PC-3 (cell line): ENCODE data around the gene BRPF1. TPM values are rescaled to one million over a fixed set of nuclear protein-coding genes. Genes with fewer than 3 reads are reported as not detected.
A peak's percentile ranks its signal among the peaks of the same experiment; 100 is the strongest.

ENCODE experiments used
- ATAC-seq: fragments of 200-7000 bp; cut with Tn5 transposase; 2 replicates; pipeline ENCODE4 v1.9.1; 2020; ENCODE audit warnings: mild to moderate bottlenecking, moderate library complexity
- BruUV-seq: library from RNA; stranded (reverse); fragments of 400-500 nt; replicated peaks from 2 replicates; lab custom pipeline; 2021; lab: Mats Ljungman, UMichigan
- CTCF ChIA-PET: fragments of 300-600 bp; sonication (Branson Sonifier 250); formaldehyde crosslinking; loops from one replicate; lab custom pipeline; 2022; ENCODE audit warnings: antibody characterized with exemption; lab: Charles Lee
- POLR2A ChIA-PET: fragments of 300-600 bp; sonication (Branson Sonifier 250); formaldehyde crosslinking; loops from one replicate; lab custom pipeline; 2022; ENCODE audit warnings: antibody characterized with exemption; ENCODE audit not compliant: unreplicated experiment; lab: Charles Lee
- DNase-seq: peaks from one replicate; pipeline ENCODE4 v3.0.0-alpha.2; 2015
- H2AFZ ChIP-seq: fragments of 300-600 bp; sonication (generic); 2 replicates; pipeline ENCODE4 v1.6.0; 2016; ENCODE audit warnings: antibody characterized with exemption, low read length
- H3F3A ChIP-seq: fragments of 300-600 bp; sonication (generic); one replicate; pipeline ENCODE4 v1.6.0; 2017; ENCODE audit warnings: antibody characterized with exemption, low read length, control low read depth, mild to moderate bottlenecking; ENCODE audit not compliant: unreplicated experiment
- H3K27ac ChIP-seq: fragments of 300-600 bp; sonication (generic); 2 replicates; pipeline ENCODE4 v1.5.1; 2016; ENCODE audit warnings: mild to moderate bottlenecking, low read length
- H3K27me3 ChIP-seq: fragments of 300-600 bp; sonication (generic); 2 replicates; pipeline ENCODE4 v1.6.1; 2016; ENCODE audit warnings: low read length, mixed read lengths
- H3K36me3 ChIP-seq: fragments of 300-600 bp; sonication (generic); 2 replicates; pipeline ENCODE4 v1.6.1; 2016; ENCODE audit warnings: low read depth, mixed run types, low read length, mixed read lengths
- H3K4me1 ChIP-seq: fragments of 300-600 bp; sonication (generic); 2 replicates; pipeline ENCODE4 v1.5.1; 2016; ENCODE audit warnings: low read length; ENCODE audit not compliant: insufficient read depth
- H3K4me2 ChIP-seq: fragments of 300-600 bp; sonication (generic); 2 replicates; pipeline ENCODE4 v1.6.0; 2016; ENCODE audit warnings: low read length
- H3K4me3 ChIP-seq: fragments of 300-600 bp; sonication (generic); 2 replicates; pipeline ENCODE4 v1.5.1; 2016; ENCODE audit warnings: mild to moderate bottlenecking, low read length, mixed read lengths
- H3K79me2 ChIP-seq: fragments of 300-600 bp; sonication (generic); 2 replicates; pipeline ENCODE4 v1.6.1; 2017; ENCODE audit warnings: low read length, mixed read lengths
- H3K9ac ChIP-seq: fragments of 300-600 bp; sonication (generic); 2 replicates; pipeline ENCODE4 v1.6.0; 2016; ENCODE audit warnings: mild to moderate bottlenecking, low read length
- H3K9me2 ChIP-seq: fragments of 300-600 bp; sonication (generic); replicated peaks from 2 replicates; pipeline ENCODE4 v1.6.1; 2016; ENCODE audit warnings: mixed run types, low read length, mixed read lengths
- H3K9me3 ChIP-seq: fragments of 300-600 bp; sonication (generic); 2 replicates; pipeline ENCODE4 v1.6.1; 2016; ENCODE audit warnings: low read length, mixed read lengths
- H4K20me1 ChIP-seq: fragments of 300-600 bp; sonication (generic); 2 replicates; pipeline ENCODE4 v1.6.1; 2016; ENCODE audit warnings: low read length, mixed read lengths
- CTCF ChIP-seq: fragments of 300-600 bp; sonication (generic); conservative IDR thresholded peaks from 2 replicates; pipeline ENCODE4 v1.5.1; 2017; ENCODE audit warnings: antibody characterized with exemption, low read depth, mild to moderate bottlenecking, low read length
- EZH2 ChIP-seq: fragments of 300-600 bp; sonication (generic); IDR thresholded peaks from one replicate; pipeline ENCODE4 v1.6.1; 2017; ENCODE audit warnings: antibody characterized with exemption, mild to moderate bottlenecking, low read length; ENCODE audit not compliant: unreplicated experiment
- EZH2phosphoT487 ChIP-seq: fragments of 300-600 bp; sonication (generic); IDR thresholded peaks from 2 replicates; pipeline ENCODE4 v1.6.1; 2018; ENCODE audit warnings: mild to moderate bottlenecking, antibody characterized with exemption, low read length, borderline replicate concordance
- intact Hi-C: fragments of 100-400 bp; cut with micrococcal nuclease; formaldehyde crosslinking; loops from 2 replicates; pipeline ENCODE4 v1.9.0; 2023
- total RNA-seq: library from RNA; depleted of rRNA; stranded (reverse); fragments of >200 nt; gene quantifications from 2 replicates; pipeline ENCODE4 v1.2.3, GENCODE V29; 2014

BRPF1 gene
- total RNA-seq, 1 experiment from 2014 or later: 27.0 TPM

GRCh38 chr3:9745521-9745920 is 14.0 kb downstream of the BRPF1 start:
- no peak for TF ChIP-seq EZH2
- TF ChIP-seq EZH2phosphoT487: no peak
- no peak for TF ChIP-seq CTCF
- DNase-seq (no peak), ATAC-seq (no peak)
- no peaks in the 10 kb centered on the region for H4K20me1 ChIP-seq
- H3K4me3 ChIP-seq: no peak overlapping the region
- H2AFZ ChIP-seq: no peak overlapping the region
- no TSS peak for BruUV-seq
- H3K4me2 ChIP-seq: no peak overlapping the region
- H3K27me3 ChIP-seq: no peaks in the 10 kb centered on the region
- no peaks in the 10 kb centered on the region for H3K9me2 ChIP-seq
- H3K4me1 ChIP-seq: peaks cover 14% of the 10 kb centered on the region
- no peak overlapping the region for H3K27ac ChIP-seq
- no peaks in the 10 kb centered on the region for H3K9me3 ChIP-seq
- no peak overlapping the region for H3K9ac ChIP-seq
- H3K36me3 ChIP-seq: peaks cover 58% of the 10 kb centered on the region
- CTCF ChIA-PET: no interaction called here
- peaks cover 4% of the 10 kb centered on the region for H3F3A ChIP-seq
- intact Hi-C loops: no loop called here
- POLR2A ChIA-PET: no interaction called here
- H3K79me2 ChIP-seq: peaks cover 3% of the 10 kb centered on the region

DNA sequence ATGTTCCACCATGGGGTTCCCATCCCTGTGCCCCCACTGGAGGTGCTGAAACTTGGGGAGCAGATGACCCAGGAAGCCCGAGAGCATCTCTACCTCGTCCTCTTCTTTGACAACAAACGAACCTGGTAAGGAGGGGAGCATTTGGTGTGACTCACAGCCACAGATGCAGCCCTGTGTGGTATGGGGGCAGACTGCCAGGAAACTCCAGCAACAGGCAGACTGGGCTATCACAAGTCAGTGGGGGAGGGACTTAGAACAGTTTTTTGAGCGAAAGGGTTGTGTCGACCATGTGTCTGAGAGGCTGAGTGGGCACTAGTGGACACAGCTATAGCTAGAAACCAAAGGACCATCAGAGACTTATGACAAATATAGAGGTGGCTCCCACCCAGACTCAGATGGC is 14.8 kb downstream of the BRPF1 start:
- H3K9me3 ChIP-seq: no peaks in the 10 kb centered on the region
- ChIA-PET POLR2A (no interaction called here), CTCF (no interaction called here)
- H3K4me1 ChIP-seq: peaks cover 22% of the 10 kb centered on the region
- no peaks in the 10 kb centered on the region for H3K27me3 ChIP-seq
- H3K27ac ChIP-seq: no peak overlapping the region
- H3K4me3 ChIP-seq: no peak overlapping the region
- peaks cover 4% of the 10 kb centered on the region for H3F3A ChIP-seq
- intact Hi-C loops: no loop called here
- no peaks in the 10 kb centered on the region for H3K9me2 ChIP-seq
- H3K4me2 ChIP-seq: no peak overlapping the region
- TF ChIP-seq EZH2phosphoT487 (no peak), EZH2 (no peak), CTCF (no peak)
- no peak for ATAC-seq
- H3K36me3 ChIP-seq: peaks cover 53% of the 10 kb centered on the region
- no peaks in the 10 kb centered on the region for H4K20me1 ChIP-seq
- H2AFZ ChIP-seq: no peak overlapping the region
- peaks cover 12% of the 10 kb centered on the region for H3K79me2 ChIP-seq
- peak; percentile 45 for DNase-seq
- H3K9ac ChIP-seq: no peak overlapping the region
- BruUV-seq: no TSS peak

GRCh38 chr3:9747267-9747666 is 15.7 kb downstream of the BRPF1 start:
- ATAC-seq (no peak), DNase-seq (no peak)
- no peaks in the 10 kb centered on the region for H3K9me3 ChIP-seq
- no peak overlapping the region for H3K4me2 ChIP-seq
- peaks cover 21% of the 10 kb centered on the region for H3K79me2 ChIP-seq
- CTCF ChIA-PET: no interaction called here
- H2AFZ ChIP-seq: no peak overlapping the region
- H3F3A ChIP-seq: peaks cover 4% of the 10 kb centered on the region
- no TSS peak for BruUV-seq
- intact Hi-C loops: no loop called here
- POLR2A ChIA-PET: no interaction called here
- no peaks in the 10 kb centered on the region for H3K9me2 ChIP-seq
- no peak overlapping the region for H3K9ac ChIP-seq
- H3K27ac ChIP-seq: no peak overlapping the region
- H3K4me3 ChIP-seq: no peak overlapping the region
- peaks cover 49% of the 10 kb centered on the region for H3K36me3 ChIP-seq
- no peak for TF ChIP-seq CTCF
- no peaks in the 10 kb centered on the region for H3K27me3 ChIP-seq
- H4K20me1 ChIP-seq: no peaks in the 10 kb centered on the region
- H3K4me1 ChIP-seq: peaks cover 24% of the 10 kb centered on the region
